OCI-M2 (cell line): ENCODE measurements around the gene PAPOLA.

Source experiments
- DNase-seq: peaks from one replicate; lab custom pipeline; 2025; ENCODE audit not compliant: unreplicated experiment; lab: John Stamatoyannopoulos, UW

PAPOLA gene

DNA sequence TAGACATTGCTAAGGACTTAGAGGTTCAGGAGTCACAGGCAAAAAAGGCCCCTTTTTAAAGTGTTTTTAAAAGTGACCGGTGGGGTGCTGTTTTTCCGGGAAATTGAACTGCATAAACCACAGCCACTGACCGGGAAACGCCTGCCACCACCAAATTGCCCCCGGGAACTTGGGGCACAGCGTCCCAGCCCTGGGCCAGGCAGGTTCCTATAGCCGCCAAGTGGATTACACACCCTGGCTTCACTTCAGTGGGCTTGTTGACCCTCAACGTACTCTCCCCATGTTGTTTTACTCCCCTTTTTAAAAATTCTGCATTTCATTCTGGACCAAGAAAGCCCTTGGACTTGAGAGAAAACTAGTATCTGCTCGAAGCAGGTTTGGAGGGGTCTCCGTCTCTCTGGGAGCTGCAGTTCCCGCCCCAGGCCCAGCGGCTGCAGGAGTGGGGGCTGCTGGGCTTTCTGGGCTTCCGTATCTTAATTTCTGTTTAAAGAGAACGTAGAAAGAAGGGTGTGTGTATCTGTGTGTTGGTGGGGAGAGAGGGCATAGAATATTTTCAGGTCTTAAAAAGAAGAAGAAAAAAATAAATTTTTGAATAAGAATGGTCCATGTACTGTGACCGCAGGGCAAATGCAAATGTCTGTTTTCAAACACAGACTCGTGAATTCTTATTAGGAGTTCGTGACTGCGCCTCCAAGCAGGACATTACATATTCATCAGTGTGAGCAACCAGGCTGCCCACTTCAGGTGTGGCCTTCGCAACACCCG lies 82.9 kb downstream of the PAPOLA start:
- DNase-seq, result no peak

DNA sequence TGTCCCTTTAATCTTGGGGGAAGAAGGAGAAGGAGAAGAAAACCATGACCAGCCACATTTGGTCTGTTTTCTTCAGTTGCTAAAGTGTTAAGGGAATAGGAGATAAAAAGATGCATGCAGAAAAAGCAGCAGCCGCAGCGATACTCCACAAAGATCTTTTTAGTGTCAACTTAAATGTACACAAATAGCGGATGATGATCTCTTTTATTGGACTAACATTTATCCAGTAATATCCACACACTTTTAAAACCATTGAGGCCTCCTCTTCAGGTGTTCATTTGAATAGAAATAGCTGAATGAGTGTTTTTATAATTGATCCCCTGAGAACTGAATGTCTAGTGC lies 83.5 kb downstream of the PAPOLA start:
- DNase-seq, result no peak

DNA sequence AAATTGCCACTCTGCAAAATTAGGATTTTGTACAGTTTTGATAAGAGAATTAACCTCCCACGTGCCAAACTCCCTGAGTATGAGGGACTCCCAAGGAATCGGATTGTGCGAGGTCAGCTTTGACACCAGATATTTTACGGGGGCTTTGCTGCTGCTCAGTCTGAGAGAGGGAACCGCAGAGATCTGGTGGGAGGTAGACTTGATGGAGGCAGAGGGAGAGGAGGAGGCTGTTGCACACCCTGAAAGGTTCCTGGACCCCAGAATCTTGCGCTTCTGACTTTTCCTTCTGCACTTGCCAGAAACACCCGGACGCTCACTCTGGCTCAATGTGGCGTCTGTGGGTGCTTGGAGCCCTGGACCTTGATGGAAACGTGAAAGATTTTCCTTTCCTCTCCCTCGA lies 83.9 kb downstream of the PAPOLA start:
- no peak for DNase-seq

DNA sequence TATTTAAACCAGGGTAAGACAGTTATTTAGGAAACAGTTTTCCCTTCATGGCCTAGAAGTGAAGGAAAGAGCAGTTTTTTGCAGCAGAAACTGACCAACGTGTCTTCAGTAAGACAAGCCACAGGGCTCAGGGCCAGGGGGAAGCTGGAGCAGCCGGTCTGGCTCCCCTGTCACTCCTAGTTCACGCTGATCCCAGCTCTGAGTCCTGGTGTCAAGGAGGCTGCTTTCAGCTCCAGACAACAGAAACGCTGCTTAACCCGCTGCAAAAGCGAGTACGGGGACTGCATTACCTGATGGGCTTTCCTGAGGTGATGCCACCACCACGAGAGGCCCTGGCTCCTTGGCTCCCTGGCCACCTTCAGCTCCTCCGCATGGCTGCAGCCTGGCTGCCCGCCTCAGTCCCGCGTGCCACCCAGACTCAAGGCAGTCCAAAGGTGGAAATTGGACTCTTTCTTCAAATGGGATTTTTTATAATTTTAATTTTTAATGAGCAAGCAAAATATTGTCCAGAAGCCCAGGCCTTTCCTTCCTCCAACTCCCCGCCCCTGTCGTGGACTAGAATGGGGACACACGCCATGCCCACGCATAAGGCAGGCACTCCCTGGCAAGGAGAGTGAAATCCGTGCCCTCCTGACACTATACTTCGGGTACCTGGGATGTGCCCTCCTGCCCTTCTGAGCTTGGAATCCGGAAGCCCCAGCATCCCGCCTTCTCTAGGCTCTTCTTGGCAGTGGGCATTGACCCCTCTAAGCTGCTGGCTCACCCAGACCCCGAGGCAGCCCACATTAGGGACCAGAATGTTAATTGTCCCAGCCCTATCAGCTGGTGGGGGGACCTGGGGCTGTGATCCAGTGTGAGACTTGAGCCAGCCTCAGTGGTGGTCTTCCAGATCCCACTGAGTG lies 85.0 kb downstream of the PAPOLA start:
- no peak for DNase-seq

DNA sequence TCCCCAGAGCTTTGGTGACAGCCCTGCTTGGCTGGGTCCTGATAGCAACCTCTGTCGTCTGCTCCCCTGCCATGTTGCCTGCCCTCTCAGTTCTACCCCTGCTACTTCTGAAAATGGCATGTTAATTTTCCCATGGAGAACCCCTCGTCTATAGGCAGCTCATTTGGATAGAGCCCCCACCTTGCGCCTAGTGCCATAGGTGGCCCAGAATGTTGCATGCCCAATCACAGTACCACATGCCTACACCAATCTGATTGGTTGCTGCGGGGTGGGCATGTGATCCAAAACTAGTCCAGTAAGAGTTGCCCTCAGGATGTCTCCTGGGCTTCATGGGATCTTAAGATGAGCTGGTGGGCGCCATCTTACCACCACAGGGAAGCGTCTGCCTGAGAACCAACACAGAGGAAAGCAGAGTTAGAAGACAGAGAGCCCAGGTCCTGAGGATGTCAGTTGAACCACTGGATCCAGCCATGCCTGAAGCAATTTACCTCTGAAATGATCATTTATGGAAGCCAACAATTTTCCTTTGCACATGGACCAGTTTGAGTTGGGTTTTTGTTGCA lies 85.7 kb downstream of the PAPOLA start:
- no peak for DNase-seq

DNA sequence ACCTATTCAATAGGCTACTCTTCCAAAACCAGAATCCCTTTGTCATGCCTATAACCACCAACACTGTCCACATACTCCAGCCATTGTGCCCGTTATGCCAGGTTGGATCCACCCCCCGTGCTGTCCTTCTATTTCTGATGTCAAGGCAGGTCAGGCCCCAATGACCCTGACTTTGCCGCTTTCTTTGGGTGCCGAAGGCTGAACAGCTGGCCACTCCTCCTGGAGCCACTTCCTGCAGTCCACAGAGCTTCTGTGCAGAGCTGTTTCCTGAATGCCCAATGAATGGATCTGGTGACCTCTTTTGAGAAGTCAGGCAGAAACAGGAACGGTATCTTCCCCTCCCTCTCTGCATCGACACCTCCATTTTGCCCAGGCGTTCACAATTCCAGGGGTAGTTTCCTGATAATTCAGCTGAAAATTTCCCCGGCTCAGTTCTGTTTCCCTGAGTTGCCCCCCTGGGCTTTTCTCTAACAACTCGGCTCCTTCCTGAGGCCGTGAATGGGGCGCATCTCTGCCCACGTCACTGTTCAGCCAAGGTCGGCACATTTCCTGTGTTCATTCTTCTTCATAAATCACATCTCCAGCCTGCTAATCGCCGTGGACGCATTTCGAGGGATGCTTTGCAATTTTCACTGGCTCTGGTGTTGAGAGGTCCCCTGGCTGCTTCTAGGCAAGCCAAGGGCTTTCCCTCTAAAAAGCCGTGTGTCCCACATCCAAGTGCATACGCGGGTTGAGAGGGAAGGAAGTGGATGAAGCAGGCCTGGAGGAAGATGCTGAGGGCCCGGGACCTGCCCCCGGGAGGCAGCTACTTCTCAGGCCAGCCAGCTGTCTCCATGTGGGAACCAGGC lies 86.5 kb downstream of the PAPOLA start:
- DNase-seq, result no peak

DNA sequence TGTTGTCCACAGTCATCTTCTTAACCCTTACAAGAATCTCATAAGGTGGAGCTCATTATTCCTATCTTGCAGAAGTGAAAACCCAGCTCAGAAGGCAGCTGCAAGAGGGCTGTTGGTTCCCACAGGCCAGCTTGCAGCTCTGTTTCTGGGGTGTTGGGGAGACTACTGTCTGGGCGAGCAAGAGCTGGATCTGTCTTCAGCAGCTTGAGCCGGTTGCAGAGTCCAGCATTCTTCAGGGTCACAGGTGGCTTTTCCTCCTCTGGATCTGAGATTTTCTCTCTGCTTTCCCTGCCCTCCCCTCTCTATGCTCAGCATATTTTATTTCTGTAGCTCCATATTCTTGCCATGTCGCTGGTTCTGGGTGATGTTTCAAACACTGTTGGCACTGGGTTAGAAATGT lies 87.4 kb downstream of the PAPOLA start:
- no peak for DNase-seq

DNA sequence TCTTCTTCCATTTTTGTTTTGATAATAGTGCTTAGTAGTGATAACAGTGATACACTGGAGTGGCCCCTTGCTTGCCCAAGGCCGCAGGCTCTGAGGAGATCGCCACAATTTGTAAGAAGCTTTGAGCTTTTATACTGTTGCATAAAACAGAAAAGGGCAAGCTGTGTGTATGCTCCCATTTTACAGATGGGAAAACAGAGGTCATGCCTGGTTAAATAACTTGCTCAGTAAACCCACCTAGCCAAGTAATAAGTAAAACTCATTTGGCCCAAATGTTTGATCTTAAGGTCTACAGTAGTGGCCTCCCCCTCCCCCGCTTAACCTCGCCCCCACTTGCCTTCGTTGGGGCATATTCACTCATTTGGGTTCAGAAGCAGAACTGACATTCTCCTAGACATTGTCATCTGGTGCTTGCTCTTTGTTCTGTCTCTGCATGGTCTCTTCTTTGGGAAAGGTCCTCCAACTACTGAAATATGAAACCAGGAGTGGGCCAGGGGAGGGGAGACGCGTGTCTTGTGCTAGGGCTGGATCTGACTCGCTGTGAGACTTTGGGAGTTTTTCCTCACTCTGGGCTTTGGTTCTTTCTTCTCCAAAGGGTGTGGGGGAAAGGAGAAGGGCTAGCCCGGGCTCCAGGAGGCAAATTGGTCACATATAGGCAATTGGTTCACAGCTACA lies 88.1 kb downstream of the PAPOLA start:
- no peak for DNase-seq

DNA sequence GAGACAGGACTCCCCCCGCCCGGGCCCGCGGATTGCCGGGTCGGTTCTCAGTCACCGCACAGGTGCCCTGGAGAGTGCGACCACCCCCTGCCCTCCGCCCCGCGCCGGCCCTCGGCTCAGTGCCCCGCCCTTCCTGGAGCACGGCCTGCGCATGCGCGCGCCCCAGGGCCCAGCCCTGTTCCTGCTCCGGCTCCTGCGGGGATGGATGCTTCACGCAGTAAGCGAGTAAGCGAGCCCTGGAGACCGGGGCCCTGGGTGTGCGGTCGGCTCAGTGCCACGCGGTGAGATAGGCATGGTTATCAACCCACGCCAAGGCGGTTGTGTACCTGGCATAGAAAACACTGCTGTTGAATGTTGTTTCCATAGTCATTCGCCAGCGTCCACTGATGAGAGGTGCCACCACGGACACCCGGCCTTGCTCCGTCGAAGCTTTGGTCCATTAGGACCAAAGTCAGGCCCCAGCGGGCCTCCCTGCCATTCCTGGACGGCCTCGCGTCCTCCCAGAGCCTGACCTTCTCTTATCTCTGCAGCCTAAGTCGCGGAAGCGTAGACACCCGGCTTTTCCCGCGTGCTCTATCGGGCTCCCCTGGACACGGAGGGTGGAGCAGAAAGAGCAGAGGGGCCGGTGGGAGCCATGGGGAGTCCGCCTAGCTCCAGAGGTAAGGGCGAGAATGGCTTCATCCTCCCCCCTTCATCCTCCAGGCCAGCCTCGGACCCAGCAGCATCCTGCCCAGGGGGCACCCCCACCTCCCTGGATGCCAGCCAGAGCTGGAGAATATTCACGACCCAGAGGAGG lies 90.6 kb downstream of the PAPOLA start:
- DNase-seq, result no peak

DNA sequence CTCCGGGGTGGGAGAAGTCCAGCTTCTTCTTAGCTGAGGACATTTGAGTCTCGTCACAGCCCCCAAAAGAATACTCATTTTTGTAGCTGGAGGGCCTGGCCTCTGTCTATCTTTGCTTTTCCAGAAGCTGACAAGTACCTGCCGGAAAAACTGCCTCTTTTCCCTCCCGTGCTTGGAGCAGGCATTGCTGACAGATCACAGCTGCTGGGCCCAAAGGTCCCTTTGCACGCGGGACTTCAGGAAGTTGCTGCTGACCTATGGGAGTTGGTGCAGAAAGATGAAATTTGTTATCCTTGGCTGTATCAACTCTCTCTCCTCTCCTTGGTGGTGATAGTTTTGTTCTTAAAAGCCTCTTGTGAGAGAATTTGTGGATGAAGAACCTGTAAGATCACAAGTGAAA lies 92.8 kb downstream of the PAPOLA start:
- no peak for DNase-seq

DNA sequence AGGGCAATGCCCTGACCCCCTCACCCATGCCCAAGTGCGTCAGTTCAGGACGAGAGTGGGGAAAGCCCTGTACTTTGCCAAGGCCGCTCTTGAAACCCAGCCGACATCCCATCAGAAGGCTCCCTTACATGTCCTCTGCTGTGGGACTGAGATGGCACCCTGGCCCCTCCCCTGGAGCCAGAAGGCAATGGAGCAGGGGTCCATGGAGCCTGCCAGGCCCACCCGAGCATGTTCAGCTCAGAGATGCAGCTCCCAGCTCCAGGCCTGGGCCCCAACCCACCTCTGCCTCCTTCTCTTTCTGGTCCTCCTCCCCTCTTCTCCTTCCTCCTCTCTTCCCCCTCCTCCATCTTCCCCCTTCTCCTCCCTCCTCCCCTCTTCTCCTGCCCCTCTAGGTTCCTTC lies 95.5 kb downstream of the PAPOLA start:
- no peak for DNase-seq

DNA sequence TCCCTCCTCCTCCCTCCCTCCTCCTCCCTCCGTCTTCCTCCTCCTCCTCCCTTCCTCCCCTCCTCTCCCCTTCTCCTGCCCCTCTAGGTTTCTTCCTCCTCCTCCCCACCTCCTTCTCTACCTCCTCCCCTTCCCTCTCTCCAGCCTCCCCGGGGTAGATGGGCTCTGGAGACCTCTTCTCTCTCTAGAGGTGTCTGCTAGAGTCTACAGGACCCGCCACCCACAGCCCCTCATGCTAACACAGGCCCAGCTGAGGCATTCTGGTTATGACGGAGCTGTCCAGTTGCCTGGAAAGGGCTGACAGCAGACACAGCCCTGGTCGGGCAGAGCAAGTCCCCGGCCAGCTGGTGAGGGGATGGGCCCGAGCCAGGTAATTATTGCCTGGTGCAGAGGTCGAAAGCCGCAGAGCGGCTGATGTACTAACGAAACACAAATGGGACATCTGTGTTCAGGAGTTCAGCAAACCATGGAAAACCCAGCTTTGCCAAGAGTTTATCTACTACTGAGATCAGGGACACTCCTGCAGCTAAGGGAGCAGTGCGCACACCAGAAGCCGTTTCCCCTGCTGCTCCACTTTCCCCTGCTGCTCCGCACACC lies 96.2 kb downstream of the PAPOLA start:
- no peak for DNase-seq

DNA sequence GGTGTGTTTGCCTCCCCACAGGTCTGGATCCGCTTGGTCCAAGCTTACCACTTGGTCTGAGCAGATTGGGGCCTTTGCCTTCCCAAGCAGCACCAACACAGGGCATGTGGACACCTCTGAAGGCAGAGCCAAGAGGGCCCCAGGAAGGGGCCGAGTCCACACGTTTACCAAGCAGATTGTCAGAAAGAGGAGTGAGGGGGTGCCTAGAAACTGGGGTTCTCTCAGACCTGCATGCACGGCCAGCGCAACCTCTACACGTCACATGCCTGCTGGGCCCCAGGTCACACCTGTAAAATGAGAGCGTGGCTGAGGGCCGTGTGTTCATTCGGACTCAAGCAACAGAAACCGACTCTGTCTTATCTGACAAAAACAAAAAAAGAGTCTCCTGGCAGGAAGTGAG lies 96.9 kb downstream of the PAPOLA start:
- no peak for DNase-seq

DNA sequence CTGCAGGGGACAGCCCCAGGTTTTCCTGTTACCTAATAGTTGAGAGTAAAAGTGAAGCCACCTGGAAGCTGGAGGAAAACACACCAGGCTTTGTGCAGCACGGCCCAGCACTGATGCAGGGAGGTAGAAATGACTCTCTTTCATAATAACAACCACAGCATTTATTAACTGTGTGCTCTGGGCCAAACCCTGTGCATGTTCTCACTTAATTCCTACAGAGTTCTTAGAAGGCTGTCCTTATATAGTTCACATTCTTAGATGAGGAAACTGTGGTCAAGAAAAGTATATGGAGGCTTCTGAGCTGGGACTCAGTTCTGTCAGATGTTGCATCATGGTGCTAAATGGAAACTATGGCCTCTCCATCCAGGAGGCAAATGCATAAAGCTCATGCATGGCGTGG lies 100.0 kb downstream of the PAPOLA start:
- DNase-seq, result no peak

DNA sequence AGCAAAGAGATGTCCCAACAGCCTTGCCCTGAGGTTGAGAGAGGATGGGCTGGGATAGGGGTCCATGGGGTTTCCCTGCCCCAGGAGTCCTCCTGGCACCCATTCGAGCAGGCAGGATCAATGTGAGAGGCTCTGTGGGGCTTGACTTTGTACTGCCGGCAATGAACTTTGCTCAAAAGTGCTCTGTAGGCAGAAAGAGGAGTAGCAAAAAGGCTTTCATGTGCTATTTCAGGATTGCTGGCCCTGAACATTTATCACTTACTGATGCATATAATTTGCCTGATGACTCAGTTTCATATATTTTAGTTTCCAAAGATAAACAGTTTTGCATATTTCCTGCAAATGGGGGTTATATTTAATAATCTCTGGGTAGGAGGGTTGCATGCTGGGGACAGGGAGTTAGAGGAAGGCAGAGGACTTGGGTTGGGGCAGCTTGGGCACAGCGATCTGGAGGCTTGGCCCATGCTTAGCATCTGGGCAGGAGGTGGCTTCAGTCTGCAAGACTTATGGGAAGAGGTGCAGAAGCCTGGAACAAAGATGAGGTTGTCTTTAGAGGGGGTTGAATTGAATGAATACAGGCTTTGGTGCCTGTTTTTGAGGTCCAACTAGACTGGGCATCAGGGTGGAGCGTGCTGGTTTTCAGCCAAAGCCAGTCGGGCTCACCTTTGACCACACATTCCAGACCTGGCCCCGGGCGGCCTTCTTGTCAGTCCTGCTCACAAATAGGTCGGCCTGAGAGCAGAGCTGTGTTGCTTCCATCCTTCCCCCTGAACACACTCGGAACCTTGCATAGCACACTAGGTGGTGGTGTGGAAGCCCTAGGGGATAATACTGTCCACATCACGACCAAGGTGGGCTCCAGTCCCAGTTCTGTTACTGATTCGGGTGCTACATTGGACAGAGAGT lies 101.4 kb downstream of the PAPOLA start:
- DNase-seq, result no peak

DNA sequence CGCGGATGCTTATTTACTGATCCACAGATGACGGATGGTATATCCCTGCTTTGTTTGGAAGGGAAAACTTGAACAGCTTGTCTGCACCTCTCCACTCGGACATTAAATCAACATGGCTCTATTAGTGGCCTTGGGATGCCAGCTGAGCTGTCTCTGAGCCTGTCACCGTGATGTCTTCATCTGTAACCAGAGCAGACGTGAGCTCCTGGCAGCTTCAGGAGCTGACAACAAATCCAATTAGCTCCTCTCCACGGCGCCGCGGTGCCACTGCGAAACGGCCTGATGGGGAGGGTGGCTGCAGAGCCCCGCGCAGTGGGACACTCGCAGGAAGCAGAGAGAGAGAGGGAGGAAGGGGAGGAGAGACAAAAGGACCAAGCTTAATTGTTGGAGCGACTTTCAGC lies 112.3 kb downstream of the PAPOLA start:
- DNase-seq, result no peak

DNA sequence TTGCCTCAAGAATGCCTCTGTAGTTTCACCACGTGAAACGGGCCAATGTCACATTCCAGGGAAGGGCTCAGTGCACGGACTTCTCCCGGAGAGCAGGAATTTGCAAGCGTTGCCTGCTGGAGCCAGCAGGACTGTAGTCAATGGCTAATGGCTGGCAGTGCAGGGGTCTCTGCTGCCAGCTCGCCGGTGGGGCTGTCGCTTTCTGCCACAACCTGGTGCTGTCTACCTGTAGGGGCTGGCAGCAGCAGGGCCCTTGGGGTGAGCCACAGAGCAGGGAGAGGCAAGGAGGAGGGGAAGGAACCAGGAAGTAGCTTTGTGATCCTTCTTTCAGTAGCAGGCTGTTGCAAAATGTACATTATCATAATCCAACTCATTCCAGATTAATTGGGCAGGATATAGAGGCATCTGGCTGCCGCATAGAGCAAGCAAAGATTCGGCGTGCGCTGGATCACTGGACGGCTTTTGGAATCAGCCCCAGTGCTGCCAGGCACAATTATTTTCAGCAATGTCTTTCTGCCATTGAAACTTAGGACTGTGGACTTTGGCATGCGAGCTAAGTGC lies 114.1 kb downstream of the PAPOLA start:
- DNase-seq, result no peak
